PC-3 (cell line): ENCODE data around the gene TMOD3. TPM values are rescaled to one million over a fixed set of nuclear protein-coding genes. Genes with fewer than 3 reads are reported as not detected.

Experiments
- ATAC-seq: fragments of 200-7000 bp; cut with Tn5 transposase; 2 replicates; pipeline ENCODE4 v1.9.1; 2020; ENCODE audit warnings: mild to moderate bottlenecking, moderate library complexity
- BruUV-seq: library from RNA; stranded (reverse); fragments of 400-500 nt; replicated peaks from 2 replicates; lab custom pipeline; 2021; lab: Mats Ljungman, UMichigan
- CTCF ChIA-PET: fragments of 300-600 bp; sonication (Branson Sonifier 250); formaldehyde crosslinking; loops from one replicate; lab custom pipeline; 2022; ENCODE audit warnings: antibody characterized with exemption; lab: Charles Lee
- POLR2A ChIA-PET: fragments of 300-600 bp; sonication (Branson Sonifier 250); formaldehyde crosslinking; loops from one replicate; lab custom pipeline; 2022; ENCODE audit warnings: antibody characterized with exemption; ENCODE audit not compliant: unreplicated experiment; lab: Charles Lee
- DNase-seq: peaks from one replicate; pipeline ENCODE4 v3.0.0-alpha.2; 2015
- H2AFZ ChIP-seq: fragments of 300-600 bp; sonication (generic); 2 replicates; pipeline ENCODE4 v1.6.0; 2016; ENCODE audit warnings: antibody characterized with exemption, low read length
- H3F3A ChIP-seq: fragments of 300-600 bp; sonication (generic); one replicate; pipeline ENCODE4 v1.6.0; 2017; ENCODE audit warnings: antibody characterized with exemption, low read length, control low read depth, mild to moderate bottlenecking; ENCODE audit not compliant: unreplicated experiment
- H3K27ac ChIP-seq: fragments of 300-600 bp; sonication (generic); 2 replicates; pipeline ENCODE4 v1.5.1; 2016; ENCODE audit warnings: mild to moderate bottlenecking, low read length
- H3K27me3 ChIP-seq: fragments of 300-600 bp; sonication (generic); 2 replicates; pipeline ENCODE4 v1.6.1; 2016; ENCODE audit warnings: low read length, mixed read lengths
- H3K36me3 ChIP-seq: fragments of 300-600 bp; sonication (generic); 2 replicates; pipeline ENCODE4 v1.6.1; 2016; ENCODE audit warnings: low read depth, mixed run types, low read length, mixed read lengths
- H3K4me1 ChIP-seq: fragments of 300-600 bp; sonication (generic); 2 replicates; pipeline ENCODE4 v1.5.1; 2016; ENCODE audit warnings: low read length; ENCODE audit not compliant: insufficient read depth
- H3K4me2 ChIP-seq: fragments of 300-600 bp; sonication (generic); 2 replicates; pipeline ENCODE4 v1.6.0; 2016; ENCODE audit warnings: low read length
- H3K4me3 ChIP-seq: fragments of 300-600 bp; sonication (generic); 2 replicates; pipeline ENCODE4 v1.5.1; 2016; ENCODE audit warnings: mild to moderate bottlenecking, low read length, mixed read lengths
- H3K79me2 ChIP-seq: fragments of 300-600 bp; sonication (generic); 2 replicates; pipeline ENCODE4 v1.6.1; 2017; ENCODE audit warnings: low read length, mixed read lengths
- H3K9ac ChIP-seq: fragments of 300-600 bp; sonication (generic); 2 replicates; pipeline ENCODE4 v1.6.0; 2016; ENCODE audit warnings: mild to moderate bottlenecking, low read length
- H3K9me2 ChIP-seq: fragments of 300-600 bp; sonication (generic); replicated peaks from 2 replicates; pipeline ENCODE4 v1.6.1; 2016; ENCODE audit warnings: mixed run types, low read length, mixed read lengths
- H3K9me3 ChIP-seq: fragments of 300-600 bp; sonication (generic); 2 replicates; pipeline ENCODE4 v1.6.1; 2016; ENCODE audit warnings: low read length, mixed read lengths
- H4K20me1 ChIP-seq: fragments of 300-600 bp; sonication (generic); 2 replicates; pipeline ENCODE4 v1.6.1; 2016; ENCODE audit warnings: low read length, mixed read lengths
- EZH2 ChIP-seq: fragments of 300-600 bp; sonication (generic); IDR thresholded peaks from one replicate; pipeline ENCODE4 v1.6.1; 2017; ENCODE audit warnings: antibody characterized with exemption, mild to moderate bottlenecking, low read length; ENCODE audit not compliant: unreplicated experiment
- EZH2phosphoT487 ChIP-seq: fragments of 300-600 bp; sonication (generic); IDR thresholded peaks from 2 replicates; pipeline ENCODE4 v1.6.1; 2018; ENCODE audit warnings: mild to moderate bottlenecking, antibody characterized with exemption, low read length, borderline replicate concordance
- intact Hi-C: fragments of 100-400 bp; cut with micrococcal nuclease; formaldehyde crosslinking; loops from 2 replicates; pipeline ENCODE4 v1.9.0; 2023
- total RNA-seq: library from RNA; depleted of rRNA; stranded (reverse); fragments of >200 nt; gene quantifications from 2 replicates; pipeline ENCODE4 v1.2.3, GENCODE V29; 2014
- TF ChIP-seq, protein P1 (sequence below): fragments of 300-600 bp; sonication (generic); conservative IDR thresholded peaks from 2 replicates; pipeline ENCODE4 v1.5.1; 2017; ENCODE audit warnings: antibody characterized with exemption, low read depth, mild to moderate bottlenecking, low read length

TMOD3 gene
- total RNA-seq, 1 experiment from 2014 or later = 43.9 TPM

DNA sequence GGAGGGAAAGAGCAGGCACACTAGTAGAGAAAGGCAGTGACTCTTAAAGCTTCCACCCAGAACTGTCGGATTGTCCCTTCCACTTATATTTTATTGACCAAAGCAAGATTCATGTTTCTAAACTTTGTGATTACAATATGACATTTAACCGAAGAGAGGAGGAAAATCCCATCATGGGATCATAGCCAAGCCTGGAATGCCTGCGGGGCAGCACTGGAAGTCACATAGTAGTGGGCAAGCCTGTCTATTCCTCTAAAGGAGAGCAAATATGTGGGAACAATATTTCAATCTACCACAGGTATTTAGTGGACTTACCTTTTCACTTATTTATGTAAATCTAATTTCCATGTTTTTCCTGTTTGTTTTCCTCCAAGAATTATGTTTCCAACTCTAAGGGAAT, 3.8 kb upstream of the TMOD3 start:
- peak; percentile 62 for DNase-seq
- ChIA-PET CTCF (no interaction called here), POLR2A (no interaction called here)
- Histone ChIP-seq H3K27me3 (no peaks in the 10 kb centered on the region), H2AFZ (no peak overlapping the region), H3K4me3 (no peak overlapping the region), H3K9me2 (no peaks in the 10 kb centered on the region), H3K4me1 (peaks cover 29% of the 10 kb centered on the region), H3F3A (no peaks in the 10 kb centered on the region), H3K27ac (no peak overlapping the region), H4K20me1 (peaks cover 3% of the 10 kb centered on the region; the same call in 1 of the 2 replicates), H3K9ac (no peak overlapping the region), H3K9me3 (no peaks in the 10 kb centered on the region; the same call in 1 of the 2 replicates), H3K36me3 (no peaks in the 10 kb centered on the region), H3K79me2 (peaks cover 12% of the 10 kb centered on the region), H3K4me2 (peak overlapping the region; percentile 22)
- no TSS peak for BruUV-seq
- no peak for ATAC-seq
- intact Hi-C loops = no loop called here
- TF ChIP-seq EZH2 (no peak), EZH2phosphoT487 (no peak)
- TF ChIP-seq, protein P1, sequence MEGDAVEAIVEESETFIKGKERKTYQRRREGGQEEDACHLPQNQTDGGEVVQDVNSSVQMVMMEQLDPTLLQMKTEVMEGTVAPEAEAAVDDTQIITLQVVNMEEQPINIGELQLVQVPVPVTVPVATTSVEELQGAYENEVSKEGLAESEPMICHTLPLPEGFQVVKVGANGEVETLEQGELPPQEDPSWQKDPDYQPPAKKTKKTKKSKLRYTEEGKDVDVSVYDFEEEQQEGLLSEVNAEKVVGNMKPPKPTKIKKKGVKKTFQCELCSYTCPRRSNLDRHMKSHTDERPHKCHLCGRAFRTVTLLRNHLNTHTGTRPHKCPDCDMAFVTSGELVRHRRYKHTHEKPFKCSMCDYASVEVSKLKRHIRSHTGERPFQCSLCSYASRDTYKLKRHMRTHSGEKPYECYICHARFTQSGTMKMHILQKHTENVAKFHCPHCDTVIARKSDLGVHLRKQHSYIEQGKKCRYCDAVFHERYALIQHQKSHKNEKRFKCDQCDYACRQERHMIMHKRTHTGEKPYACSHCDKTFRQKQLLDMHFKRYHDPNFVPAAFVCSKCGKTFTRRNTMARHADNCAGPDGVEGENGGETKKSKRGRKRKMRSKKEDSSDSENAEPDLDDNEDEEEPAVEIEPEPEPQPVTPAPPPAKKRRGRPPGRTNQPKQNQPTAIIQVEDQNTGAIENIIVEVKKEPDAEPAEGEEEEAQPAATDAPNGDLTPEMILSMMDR = no peak

DNA sequence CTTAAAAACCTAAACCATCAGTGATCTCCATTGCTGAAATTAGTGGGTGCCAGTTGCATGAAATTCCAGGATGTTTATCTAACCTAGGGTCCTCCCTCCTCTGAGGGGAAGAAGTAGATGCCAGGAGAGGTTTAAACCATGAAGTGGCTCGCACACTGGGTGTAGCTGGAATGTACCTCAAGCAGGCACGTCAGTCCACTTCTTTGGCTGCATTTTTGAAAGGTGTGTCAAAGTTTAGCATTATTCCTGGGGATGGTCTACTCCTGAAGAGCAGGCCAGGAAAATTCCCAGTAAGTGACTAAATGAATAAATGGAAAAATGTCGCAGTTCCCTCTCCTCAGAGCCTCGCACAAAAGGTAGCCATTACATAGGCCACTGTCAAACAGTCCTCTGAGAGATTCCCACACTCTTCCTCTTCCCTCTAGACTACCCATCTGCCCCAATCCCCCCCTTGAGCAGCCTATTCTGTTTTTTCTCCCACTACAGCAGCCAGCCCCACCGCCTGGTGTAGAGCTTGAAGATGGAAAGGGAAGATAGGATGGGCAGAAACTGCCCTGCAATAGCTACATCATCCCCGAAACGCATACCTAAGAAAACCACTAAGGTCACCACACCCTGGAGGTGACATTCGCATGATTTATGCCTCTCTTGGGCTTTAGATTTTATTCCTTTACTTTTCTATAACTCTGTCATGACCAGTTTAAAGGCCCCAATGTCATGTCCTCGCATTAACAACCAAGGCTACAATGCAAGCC, 655 bp upstream of the TMOD3 start:
- H3K36me3 ChIP-seq = no peaks in the 10 kb centered on the region
- ATAC-seq (peak; percentile 32), DNase-seq (peak; percentile 88)
- H3K4me2 ChIP-seq = peak overlapping the region; percentile 91
- H3K4me3 ChIP-seq = peak overlapping the region; percentile 98; the same call in 1 of the 2 replicates
- ChIA-PET CTCF (no interaction called here), POLR2A (interaction anchor here (0.6 kb wide), 1 partner anchor 51 kb away, joined by 4 read pairs; no protein-coding TSS in a partner anchor)
- H3K9ac ChIP-seq = peak overlapping the region; percentile 93
- H3K9me2 ChIP-seq = no peaks in the 10 kb centered on the region
- H3K9me3 ChIP-seq = no peaks in the 10 kb centered on the region
- H3K27ac ChIP-seq = peak overlapping the region; percentile 91
- no peaks in the 10 kb centered on the region for H3K27me3 ChIP-seq
- peaks cover 26% of the 10 kb centered on the region for H4K20me1 ChIP-seq
- intact Hi-C loops = no loop called here
- BruUV-seq = TSS peak; percentile 86
- H3F3A ChIP-seq = peaks cover 6% of the 10 kb centered on the region
- peaks cover 48% of the 10 kb centered on the region for H3K4me1 ChIP-seq
- H2AFZ ChIP-seq = peak overlapping the region; percentile 84
- H3K79me2 ChIP-seq = peaks cover 43% of the 10 kb centered on the region
- no peak for TF ChIP-seq EZH2phosphoT487

DNA sequence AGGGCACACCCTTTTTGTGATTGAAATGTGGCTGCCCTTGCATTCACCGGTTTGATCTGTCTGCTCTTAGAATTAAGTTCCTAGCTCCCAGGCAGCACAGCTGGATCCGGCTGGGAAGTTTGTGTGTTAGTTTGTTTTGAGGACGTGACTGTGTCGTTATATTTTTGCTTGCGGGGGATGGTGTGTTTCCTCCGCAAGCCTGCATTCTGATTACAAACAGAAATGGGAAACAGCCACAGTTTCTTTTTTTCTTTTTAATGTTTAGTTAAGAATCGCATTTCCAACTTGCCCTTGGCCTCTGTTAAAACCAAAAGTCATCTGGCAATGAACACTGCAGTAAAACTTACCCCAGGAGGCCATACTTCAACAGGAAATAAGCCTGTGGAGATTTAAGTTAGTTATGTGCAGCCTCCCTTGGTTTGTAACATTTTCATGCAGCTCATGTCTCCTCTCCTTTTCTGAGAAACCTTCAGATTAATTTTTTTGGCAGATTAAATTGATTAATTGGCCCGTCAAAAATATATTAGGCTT, 888 bp downstream of the TMOD3 start:
- no peaks in the 10 kb centered on the region for H3K9me3 ChIP-seq
- no peak for TF ChIP-seq EZH2phosphoT487
- TF ChIP-seq EZH2 = no peak
- TF ChIP-seq, protein P1 = no peak
- H2AFZ ChIP-seq = peak overlapping the region; percentile 84
- no peaks in the 10 kb centered on the region for H3K27me3 ChIP-seq
- H3K79me2 ChIP-seq = peaks cover 59% of the 10 kb centered on the region
- H3K27ac ChIP-seq = peak overlapping the region; percentile 91
- no peaks in the 10 kb centered on the region for H3K9me2 ChIP-seq
- H3F3A ChIP-seq = peaks cover 10% of the 10 kb centered on the region
- peak overlapping the region; percentile 93 for H3K9ac ChIP-seq
- H3K4me2 ChIP-seq = peak overlapping the region; percentile 91
- peaks cover 58% of the 10 kb centered on the region for H3K4me1 ChIP-seq
- peaks cover 41% of the 10 kb centered on the region for H4K20me1 ChIP-seq
- no peaks in the 10 kb centered on the region for H3K36me3 ChIP-seq
- peak overlapping the region; percentile 98 for H3K4me3 ChIP-seq
- DNase-seq = peak; percentile 36
- CTCF ChIA-PET = interaction anchor here (0.5 kb wide), 1 partner anchor 58 kb away, joined by 3 read pairs; no protein-coding TSS in a partner anchor
- BruUV-seq = TSS peak; percentile 51
- peak; percentile 16 for ATAC-seq
- intact Hi-C loops = loop anchor here (2.0 to 5.0 kb wide), 2 partner anchors 33 to 44 kb away; no protein-coding TSS in a partner anchor
- POLR2A ChIA-PET = interaction anchor here (0.5 kb wide), 1 partner anchor 13 kb away, joined by 3 read pairs; no protein-coding TSS in a partner anchor
